ENCODE results near the gene HM13. TPM values are rescaled to one million over a fixed set of nuclear protein-coding genes. Genes with fewer than 3 reads are reported as not detected.
A peak's percentile ranks its signal among the peaks of the same experiment; 100 is the strongest.

HM13 gene
- total RNA-seq, 1 experiment from 2014 or later, result 183 TPM

GRCh38 chr20:31595380-31595653, 81.1 kb downstream of the HM13 start:
- ATAC-seq, result no peak
- Histone ChIP-seq H3K9ac (ENCODE audit: low read length) (peak overlapping the region; percentile 69), H3K9me3 (ENCODE audit: control insufficient read depth in 1 of 2, insufficient read depth in 1 of 2, low read depth in 1 of 2, low read length in 2 of 2) (no peaks in the 10 kb centered on the region), H3K79me2 (ENCODE audit: insufficient read depth, low read length) (peaks cover 22% of the 10 kb centered on the region), H3K9me2 (ENCODE audit: insufficient read depth) (no peaks in the 10 kb centered on the region), H3K4me2 (ENCODE audit: low read length) (peak overlapping the region; percentile 81), H4K20me1 (ENCODE audit: insufficient read depth) (no peaks in the 10 kb centered on the region), H3K4me3 (replicated peaks in 1 of 2; ENCODE audit: low read depth in 1 of 2, low read length in 2 of 2) (peak overlapping the region; percentile 51 to 58), H3K27ac (ENCODE audit: low read depth, low read length) (peak overlapping the region; percentile 98), H3K36me3 (ENCODE audit: control insufficient read depth in 1 of 2, insufficient read depth in 2 of 2, low read length in 2 of 2) (no peaks in the 10 kb centered on the region), H2AFZ (ENCODE audit: low read depth, low read length, poor library complexity, severe bottlenecking) (no peak overlapping the region), H3K4me1 (ENCODE audit: control insufficient read depth in 1 of 2, insufficient read depth in 2 of 2, low read length in 2 of 2) (peaks cover 64 to 83% of the 10 kb centered on the region in 2 experiments), H3K27me3 (ENCODE audit: insufficient read depth, low read length) (no peaks in the 10 kb centered on the region)
- ChIA-PET CTCF (interaction anchor here (1.8 to 2.2 kb wide), 3 partner anchors 26 to 35 kb away, joined by 7 to 13 read pairs (median 8); no protein-coding TSS in a partner anchor), RAD21 (ENCODE audit: low non-redundant PET in 1 of 2, low total read pairs in 2 of 2, uncharacterized antibody in 2 of 2, unreplicated experiment in 2 of 2) (interaction anchor here (1.2 to 1.3 kb wide), 2 partner anchors 9 to 33 kb away, joined by 3 to 4 read pairs; no protein-coding TSS in a partner anchor), POLR2A (interaction anchor here (1.6 to 20.0 kb wide), 3 partner anchors 12 to 29 kb away, joined by 6 to 1106 read pairs (median 101); partner anchors contain the start of gene ID1)
- no TSS peak for BruUV-seq (replicated peaks)
- TF ChIP-seq ZNF274 (IDR thresholded peaks at IDR 0.05; ENCODE audit: low read depth, low read length) (no peak), CEBPB (IDR thresholded peaks at IDR 0.05; ENCODE audit: low read depth) (no peak), ELF1 (IDR thresholded peaks at IDR 0.05; ENCODE audit: borderline replicate concordance, low read depth) (no peak), SIN3A (IDR thresholded peaks at IDR 0.05; ENCODE audit: low read depth) (no peak), MAX (IDR thresholded peaks at IDR 0.05) (no peak), CTCF (IDR thresholded peaks at IDR 0.05 in 2 of 3, conservative IDR thresholded peaks at IDR 0.05 in 1 of 3; ENCODE audit: borderline replicate concordance in 1 of 3, insufficient read depth in 1 of 3, low read depth in 2 of 3, low read length in 2 of 3) (no peak)
- intact Hi-C loops (cut with micrococcal nuclease), result no loop called here
- DNase-seq (ENCODE audit: low read depth, low spot score), result no peak

All from HCT116 (cell line).